Anterior cingulate cortex (tissue), 58 donors: ENCODE measurements around the gene SPPL2B.
A peak's percentile ranks its signal among the peaks of the same experiment; 100 is the strongest.
"Not testable (repeated sequence)": the region's sequence is repeated elsewhere in the genome, so short reads cannot be mapped to it uniquely, and the experiment has no call there.

Experiments
- DNase-seq, 58 donors: peaks; one replicate each; lab custom pipeline; 2025; lab: John Stamatoyannopoulos, UW

The SPPL2B gene, protein sequence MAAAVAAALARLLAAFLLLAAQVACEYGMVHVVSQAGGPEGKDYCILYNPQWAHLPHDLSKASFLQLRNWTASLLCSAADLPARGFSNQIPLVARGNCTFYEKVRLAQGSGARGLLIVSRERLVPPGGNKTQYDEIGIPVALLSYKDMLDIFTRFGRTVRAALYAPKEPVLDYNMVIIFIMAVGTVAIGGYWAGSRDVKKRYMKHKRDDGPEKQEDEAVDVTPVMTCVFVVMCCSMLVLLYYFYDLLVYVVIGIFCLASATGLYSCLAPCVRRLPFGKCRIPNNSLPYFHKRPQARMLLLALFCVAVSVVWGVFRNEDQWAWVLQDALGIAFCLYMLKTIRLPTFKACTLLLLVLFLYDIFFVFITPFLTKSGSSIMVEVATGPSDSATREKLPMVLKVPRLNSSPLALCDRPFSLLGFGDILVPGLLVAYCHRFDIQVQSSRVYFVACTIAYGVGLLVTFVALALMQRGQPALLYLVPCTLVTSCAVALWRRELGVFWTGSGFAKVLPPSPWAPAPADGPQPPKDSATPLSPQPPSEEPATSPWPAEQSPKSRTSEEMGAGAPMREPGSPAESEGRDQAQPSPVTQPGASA

DNA sequence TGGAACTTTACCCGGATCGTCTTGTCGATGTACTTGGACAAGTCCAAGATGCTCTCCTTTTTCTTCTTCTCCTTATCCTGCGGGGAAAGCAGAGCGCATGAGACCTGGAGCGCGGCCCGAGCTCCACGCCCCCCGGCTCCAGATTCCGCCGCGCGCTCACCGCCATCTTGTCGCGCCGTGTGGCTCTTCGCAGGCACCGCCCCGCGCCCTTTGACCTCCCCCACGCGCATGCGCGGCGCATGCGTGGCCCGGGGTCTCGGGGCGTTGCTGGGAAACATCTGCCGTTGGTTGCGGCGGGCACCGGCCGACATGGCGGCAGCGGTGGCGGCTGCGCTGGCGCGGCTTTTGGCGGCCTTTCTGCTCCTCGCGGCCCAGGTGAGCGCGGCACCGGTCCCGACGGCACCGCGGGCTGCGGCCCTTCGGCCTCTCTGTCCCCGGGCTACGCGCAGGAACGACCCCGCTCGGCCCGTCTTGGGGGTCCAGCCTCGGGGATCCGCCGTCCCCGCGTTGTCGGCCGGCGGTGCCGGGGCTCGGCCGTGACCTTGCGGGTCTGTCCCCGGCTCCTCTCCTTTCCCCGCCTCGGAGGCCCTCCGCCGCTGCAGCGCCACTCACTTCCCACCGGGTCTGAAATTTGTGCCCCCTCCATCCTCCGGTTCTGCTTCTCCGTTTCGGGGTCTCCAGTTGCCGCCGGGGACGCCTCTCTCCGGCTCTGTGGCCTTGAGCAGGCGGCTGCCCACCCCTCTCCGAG is at the start of gene SPPL2B, which contains the start of gene LSM7:
SPPL2B (plus strand) TSS at position 284 of the 748 bp plus-strand sequence; CDS start at position 310, 26 bp downstream.
LSM7 (minus strand) TSS at position 186 of the 748 bp plus-strand sequence; CDS start at position 166, 20 bp downstream.
- peak in 57 of 58 donors; percentile 16 to 94 (median 81) for DNase-seq

DNA sequence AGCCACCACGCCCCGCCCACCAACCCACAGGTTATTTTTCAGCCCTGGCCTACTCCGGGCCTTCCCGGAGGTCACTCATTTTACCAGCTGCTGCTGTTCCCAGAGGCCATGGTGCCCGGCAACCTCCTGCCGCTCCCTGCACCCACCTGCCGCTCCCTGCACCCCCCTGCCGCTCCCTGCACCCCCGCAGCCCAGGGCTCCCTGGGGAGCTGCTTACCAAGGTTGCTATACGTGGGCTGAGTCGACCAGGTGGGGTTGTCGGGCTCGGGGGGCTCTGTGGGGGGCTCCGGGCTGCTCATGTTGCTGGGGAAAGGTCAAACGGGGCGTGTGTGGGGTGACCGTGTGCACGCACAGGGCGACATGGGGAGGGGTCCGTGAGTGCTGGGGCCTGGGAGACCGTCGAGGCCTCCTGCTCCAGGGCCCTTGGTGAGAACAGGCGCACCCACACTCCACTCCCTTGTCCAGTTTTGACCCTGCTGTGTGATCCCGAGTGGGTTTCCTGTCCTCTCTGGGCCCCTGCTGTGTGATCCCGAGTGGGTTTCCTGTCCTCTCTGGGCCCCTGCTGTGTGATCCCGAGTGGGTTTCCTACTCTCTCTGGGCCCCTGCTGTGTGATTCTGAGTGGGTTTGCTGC is 47.7 kb upstream of the SPPL2B start:
- DNase-seq, result no peak

DNA sequence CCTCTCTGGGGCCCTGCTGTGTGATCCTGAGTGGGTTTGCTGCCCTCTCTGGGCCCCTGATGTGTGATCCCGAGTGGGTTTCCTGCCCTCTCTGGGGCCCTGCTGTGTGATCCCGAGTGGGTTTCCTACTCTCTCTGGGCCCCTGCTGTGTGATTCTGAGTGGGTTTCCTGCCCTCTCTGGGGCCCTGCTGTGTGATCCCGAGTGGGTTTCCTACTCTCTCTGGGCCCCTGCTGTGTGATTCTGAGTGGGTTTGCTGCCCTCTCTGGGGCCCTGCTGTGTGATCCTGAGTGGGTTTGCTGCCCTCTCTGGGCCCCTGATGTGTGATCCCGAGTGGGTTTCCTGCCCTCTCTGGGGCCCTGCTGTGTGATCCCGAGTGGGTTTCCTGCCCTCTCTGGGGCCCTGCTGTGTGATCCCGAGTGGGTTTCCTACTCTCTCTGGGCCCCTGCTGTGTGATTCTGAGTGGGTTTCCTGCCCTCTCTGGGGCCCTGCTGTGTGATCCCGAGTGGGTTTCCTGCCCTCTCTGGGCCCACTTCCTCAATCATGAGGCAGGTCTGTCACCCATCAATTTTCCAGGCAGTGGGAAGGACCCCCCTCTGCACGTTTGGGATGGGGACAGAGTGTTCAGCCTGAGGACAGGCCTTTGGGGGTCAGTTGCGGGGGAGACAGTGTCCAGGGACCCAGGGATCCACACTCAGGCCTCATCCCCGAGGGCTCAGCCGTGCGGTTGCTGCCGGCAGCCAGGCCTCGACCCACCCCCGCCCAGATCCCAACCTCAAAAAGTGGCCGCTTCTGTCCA is 47.0 kb upstream of the SPPL2B start:
- not testable (repeated sequence) for DNase-seq

DNA sequence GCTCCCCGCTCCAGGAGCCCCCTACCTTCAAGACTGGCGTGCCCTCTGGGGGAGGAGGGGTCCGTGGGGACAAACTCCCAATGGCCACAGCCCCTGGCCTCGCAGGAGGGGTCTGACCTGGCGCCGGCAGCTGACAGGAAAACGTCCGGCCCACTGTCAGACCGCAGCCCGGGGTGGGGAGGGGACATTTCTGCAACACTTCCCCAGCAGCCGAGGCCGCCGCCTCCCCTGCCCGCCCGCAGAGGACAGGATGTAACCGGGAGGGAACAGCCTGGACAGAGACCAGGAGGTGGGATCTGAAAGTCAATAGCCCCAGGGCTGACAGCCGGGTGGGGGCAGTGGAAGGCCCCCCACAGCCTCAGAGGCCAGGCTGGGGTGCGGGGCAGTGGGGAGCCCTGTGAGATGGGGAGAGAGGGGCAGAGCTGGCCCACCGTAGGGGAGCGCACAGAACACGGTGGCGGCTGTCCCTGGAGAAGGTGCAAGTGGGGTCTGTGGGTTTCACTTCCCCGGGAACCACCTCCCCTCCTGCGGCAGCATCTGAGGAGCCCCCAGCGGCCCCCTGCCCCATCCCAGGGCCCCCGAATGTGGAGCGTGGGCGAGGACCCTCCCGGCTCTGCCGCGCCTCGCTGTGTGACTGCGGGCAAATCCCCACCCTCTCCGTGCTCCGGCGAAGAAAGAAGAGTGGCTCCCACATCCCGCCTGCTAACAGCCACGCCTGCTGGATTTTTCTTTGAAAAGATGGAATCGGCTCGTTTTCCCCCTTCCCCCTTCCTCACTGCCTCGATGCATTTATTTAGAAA is 46.2 kb upstream of the SPPL2B start, which contains the start of gene PEAK3:
PEAK3 (minus strand) TSS at position 114 of the 800 bp plus-strand sequence. CDS start 1,244 bp downstream, outside the sequence.
- DNase-seq, result peak in 31 of 58 donors; percentile 13 to 73 (median 30)

DNA sequence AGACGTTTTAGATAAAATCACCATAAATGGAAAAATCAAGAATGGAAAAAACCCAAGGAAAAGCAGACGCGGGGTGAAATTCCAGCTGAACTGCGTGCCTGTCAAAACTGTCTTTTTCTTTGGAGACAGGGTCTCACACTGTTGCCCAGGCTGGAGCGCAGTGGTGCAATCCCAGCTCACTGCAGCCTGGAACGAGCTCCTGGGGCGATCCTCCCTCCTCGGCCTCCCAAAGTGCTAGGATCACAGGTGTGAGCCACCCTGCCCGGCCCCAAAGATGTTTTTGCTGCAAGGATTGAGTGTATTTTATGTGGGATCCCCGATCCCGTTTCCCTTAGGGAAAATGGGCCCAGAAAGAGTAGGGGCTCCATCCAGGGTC is 45.6 kb upstream of the SPPL2B start:
- no peak for DNase-seq

DNA sequence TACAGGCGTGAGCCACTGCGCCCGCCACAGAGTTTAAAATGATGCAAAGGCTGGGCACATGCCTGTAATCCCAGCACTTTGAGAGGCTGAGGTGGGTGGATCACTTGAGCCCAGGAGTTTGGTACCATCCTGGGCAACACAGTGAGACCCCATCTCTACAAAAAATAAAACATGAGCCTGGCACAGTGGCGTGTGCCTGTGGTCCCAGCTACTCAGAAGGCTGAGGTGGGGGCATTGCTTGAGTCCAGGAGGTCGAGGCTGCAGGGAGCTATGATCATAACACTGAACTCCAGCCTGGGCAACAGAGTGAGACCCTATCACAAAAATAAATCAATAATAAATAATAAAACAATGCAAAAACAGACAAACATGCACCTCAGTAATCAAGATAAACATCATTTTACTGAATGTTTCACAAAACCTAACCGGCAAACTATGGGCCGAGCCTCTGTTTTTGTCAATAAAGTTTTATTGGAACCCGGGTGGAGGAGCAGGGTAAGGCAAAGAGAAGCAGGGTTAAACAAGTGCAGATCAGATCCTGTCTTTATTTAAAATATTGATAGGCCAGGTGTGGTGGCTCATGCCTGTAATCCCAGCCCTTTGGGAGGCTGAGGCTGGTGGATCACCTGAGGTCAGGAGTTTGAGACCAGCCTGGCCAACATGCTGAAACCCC is 44.5 kb upstream of the SPPL2B start:
- DNase-seq, result no peak

DNA sequence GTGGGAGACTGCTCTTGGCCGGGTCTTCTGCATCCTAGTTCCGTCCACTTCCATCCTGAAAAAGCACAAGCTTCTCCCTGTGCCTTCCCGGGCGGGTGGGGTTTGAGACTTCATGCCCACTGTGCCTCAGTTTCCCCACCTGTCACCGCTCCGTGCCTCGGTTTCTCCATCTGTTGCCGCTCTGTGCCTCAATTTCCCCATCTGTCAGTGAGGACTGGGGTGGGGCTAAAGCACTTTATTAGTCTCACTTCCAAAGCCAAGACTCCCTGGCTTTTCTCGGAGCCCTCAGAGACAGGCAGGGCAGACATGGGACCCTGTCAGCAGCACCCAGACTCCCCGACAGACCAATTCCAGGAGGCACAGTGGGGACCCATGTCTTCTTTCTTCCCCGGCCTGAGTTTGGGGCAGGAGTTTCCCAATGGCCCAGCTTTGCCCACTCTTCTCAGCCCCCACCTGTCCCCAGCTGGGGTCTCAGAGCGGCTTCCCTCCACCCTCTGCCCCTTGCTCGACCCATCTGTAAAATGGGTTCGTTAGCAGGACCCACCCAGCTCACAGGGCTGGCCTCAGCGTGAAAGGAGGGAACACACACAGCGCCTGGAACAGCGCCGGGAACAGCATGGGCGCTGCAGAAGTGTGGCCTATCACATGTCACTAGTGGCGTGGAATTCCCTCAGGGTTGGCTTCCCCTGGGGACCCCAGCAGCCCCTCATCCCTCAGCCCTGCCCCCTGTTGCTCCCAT is 41.9 kb upstream of the SPPL2B start:
- no peak for DNase-seq

DNA sequence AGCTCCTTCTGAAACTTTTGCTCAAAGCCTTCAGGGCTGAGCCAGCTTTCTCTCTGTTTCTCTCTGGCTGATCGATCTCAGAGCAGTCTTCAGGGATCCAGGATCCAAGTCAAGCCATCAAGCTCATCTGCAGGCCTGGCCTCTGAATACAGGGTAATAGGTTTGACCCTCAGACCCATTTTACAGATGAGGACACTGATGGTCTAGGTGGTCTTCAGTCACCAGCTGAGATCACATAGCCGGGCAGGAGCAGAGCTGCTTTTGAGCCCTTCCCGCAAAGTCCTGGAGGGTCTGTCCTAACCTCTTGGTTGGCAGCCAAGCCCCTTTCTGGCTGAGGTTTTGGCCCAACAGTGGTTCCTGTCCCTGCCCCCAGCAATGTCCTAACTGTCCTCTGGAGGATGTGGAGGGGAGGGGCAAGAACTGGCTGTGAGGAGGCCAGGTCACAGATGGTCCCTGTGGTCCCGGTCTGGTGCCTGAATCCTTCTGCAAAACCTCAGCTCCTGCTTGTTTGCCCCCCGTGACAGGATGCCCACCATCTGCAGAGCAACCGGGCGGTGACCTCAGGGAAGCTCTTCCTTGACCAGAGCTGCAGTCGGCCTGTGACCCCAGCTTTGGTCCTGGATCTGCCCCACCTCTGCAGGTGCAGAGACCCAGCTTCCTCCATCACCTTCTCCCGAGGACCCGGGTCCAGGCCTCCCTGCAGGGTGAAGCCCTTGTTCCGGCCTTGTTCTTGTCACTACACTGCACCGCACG is 40.7 kb upstream of the SPPL2B start:
- no peak for DNase-seq

DNA sequence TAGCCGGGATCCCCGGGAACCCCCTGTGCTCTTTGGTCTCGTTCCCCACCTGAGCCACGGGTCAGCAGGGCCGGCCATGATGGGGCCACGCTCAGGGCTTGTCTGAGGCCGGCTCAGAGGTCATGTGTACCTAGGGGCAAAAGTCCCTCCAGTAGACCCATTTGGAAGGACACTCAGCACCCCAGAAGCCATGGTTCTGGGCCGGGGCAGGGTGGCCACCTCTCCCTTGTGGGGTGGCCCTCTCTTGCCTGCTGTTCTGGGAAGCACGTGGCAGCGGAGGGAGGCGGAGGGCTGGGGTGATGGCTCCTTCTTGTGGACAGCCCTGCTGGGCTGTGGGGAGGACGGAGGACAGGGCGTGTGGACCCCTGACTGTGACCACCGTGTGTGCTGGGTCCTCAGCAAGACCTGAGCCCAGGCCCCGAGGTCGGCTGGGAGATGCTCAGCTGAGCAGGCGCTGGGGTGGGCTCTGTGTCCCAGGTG is 40.1 kb upstream of the SPPL2B start:
- no peak for DNase-seq

DNA sequence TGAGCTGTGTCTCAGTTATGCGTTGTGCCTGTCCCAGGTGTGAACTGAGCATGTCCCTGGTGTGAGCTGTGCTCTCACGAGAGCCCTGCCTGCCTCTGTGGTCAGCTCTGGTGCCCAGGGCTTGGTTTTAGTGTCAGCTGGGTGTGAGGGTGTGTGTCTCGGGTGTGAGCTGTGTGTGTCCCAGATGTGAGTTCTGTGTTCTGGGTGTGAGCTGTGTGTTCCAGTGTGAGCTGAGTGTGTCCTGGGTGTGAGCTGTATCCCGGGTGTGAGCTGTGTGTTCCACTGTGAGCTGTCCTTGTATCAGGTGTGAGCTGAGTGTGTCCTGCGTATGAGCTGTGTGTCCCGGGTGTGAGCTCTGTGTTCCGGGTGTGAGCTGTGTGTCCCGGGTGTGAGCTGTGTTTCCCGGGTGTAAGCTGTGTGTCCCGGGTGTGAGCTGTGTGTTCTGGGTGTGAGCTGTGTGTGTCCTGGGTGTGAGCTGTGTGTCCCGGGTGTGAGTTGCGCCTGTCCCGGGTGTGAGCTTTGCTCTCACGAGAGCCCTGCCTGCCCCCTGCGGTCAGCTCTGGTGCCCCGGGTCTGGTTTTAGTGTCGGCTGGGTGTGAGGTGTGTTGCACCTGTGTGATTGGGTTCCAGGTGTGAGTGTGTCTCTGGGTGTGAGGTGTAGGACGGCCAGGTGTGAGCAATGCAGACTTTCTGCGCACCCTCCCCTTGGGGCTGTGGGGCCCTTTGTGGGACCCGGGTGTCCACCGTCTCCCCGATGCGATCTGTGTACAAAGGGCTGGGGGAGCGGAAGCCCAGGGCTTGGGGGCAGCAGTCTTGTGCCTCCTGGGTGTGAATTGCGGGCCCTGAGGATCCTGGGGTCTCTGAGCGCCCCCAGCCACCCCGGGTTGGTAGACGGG is 39.4 kb upstream of the SPPL2B start:
- DNase-seq, result no peak

DNA sequence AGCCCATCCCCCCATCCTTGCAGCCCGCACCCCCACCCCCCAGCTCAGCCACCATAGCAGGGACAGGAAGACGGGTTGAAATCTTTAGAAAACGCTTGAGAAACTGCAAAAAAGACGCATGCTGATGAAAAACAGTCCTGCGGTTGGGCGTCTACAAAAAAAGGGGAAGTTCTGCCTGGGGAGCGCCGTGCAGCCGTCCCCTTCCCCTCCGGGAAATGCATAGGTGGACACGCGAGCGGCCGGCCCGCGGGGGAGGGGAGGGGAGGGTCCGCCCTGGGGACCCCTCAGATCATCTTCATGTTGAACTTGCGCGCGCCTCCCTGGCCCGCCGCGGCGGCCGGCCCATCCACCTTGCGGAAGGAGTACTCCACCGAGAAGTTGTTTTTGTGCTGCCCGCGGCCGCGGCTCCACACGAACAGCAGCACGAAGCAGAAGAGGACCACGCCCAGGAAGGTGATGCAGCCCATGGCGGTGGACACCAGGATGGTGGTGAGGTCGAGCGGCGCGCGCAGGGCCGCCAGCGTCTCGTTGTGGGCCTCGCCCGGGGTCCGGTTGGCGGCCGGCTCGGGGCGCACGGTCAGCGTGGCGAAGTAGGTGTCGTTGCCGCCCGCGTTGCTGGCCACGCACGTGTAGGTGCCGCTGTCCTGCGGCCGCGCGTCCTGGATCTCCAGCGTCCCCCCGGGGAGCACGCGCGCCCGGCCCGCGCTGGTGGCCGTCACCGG is 38.6 kb upstream of the SPPL2B start:
- DNase-seq, result peak in 2 of 58 donors; percentile 25 to 39

DNA sequence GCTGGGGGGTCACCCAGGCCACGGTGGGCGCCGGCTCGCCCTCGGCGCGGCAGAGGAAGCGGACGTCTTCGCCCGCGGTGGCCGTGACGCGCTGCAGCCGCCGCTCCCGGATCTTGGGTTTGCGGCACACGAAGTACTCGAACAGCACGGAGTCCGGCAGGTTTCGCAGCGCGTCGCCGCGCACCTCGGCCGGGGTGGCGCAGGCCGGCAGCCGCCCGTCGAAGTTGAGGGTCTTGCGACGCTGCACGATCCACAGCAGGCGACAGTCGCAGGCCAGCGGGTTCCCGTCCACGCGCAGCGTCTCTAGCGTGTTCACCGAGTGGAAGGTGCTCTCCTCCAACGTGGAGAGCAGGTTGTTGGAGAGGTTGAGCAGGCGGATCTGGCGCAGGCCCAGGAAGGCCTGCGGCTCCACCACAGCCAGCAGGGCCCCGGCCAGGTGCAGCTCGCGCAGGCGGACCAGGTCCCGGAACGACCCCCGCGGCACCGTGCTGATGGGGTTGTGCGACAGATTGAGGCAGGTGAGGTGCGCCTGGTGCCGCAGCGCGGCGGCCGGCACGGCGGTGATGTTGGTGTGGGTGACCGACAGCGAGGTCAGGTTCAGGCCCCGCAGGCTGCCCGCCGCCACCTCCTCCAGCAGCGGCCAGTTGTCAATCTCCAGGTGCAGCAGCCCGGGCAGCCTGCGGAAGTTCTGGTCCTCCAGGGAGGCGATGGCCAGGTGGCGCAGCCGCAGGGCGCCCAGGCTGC is 37.9 kb upstream of the SPPL2B start:
- DNase-seq, result no peak

DNA sequence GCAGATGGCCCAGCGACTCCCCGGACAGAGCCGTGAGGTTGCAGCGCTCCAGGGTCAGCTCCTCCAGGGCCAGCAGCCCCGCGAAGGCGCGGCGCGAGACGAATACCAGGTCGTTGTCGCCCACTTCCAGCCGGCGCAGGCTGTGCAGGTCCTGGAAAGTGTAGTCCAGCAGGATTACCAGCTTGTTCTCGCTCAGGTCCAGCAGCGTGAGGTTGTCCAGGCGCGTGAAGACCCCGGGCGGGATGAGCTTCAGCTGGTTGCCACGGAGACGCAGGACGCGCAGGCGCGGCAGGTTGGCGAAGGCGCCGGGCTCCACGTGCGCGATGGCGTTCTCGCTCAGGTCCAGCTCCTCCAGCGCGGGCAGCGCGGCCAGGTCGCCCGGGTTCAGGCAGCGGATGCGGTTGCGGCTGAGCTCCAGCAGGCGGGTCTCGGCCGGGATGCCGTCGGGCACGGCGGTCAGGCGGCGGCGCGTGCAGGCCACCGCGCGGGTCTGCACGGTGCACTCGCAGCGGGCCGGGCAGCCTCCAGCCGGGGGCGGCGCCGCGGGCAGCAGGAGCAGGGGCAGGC is 37.2 kb upstream of the SPPL2B start:
- DNase-seq, result peak in 3 of 58 donors; percentile 10 to 40 (median 15)
